ENCODE measurements around the gene SYT2.

DNA sequence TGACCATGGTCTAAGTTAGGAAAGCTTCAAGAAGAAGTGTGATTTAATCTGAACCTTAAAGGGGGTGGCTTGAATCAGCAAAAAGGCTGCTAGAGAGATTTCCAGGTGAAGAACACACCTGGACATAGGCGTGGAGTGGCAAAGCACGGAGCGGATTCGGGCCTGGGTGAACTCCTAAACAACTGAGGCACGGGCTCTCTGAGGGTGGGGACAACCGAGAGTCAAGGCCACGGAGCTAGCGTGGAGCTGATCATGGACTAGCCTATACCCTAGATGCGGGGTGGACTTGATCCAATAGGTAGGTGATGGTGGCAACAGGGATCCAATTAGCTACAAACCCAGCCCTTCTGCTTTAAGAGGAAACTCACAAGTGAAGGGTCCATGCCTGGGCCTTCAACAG lies 27.8 kb downstream of the SYT2 start:
- TF ChIP-seq POLR2A (IDR thresholded peaks at IDR 0.05; ENCODE audit: low read length), result no peak
- no peak for TF ChIP-seq GATA1 (IDR thresholded peaks at IDR 0.05; ENCODE audit: low read depth, low read length)

Measured in erythroblast (primary cell).